B cell (primary cell): ENCODE results near the gene RPL32.

ENCODE experiments used
- CTCF ChIP-seq: fragments of 200-600 bp; IDR thresholded peaks from one replicate; pipeline ENCODE4 v1.8.0; 2022; ENCODE audit warnings: antibody characterized with exemption, mild to moderate bottlenecking
- EZH2 ChIP-seq: IDR thresholded peaks from 2 replicates; pipeline ENCODE4 v1.6.1; 2012; ENCODE audit warnings: borderline replicate concordance, low read depth, mild to moderate bottlenecking, moderate library complexity, low read length; ENCODE audit not compliant: insufficient read depth, poor library complexity, severe bottlenecking

DNA sequence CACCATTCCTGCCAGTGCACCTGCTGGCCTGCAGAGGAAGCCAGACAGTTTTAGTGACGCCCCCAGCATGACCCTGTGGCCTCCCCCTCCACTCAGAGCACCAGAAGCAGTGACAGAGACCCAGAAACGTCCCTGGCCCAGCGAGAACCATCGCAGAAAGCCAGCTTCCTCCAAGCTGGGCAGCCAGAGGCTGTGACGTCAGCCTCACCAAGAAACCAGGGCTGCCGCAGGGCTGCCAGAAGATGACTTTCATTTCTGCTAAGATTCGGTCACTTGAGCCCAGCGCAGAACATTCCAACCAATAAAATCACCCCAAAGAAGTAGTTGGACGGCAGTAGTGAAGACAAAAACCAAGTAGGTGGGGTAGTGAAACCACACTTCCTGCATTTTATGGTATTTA, 29.6 kb upstream of the RPL32 start:
- TF ChIP-seq CTCF (no peak), EZH2 (no peak)
